ENCODE results near the gene SEPTIN14.
"Not testable (repeated sequence)": the region's sequence is repeated elsewhere in the genome, so short reads cannot be mapped to it uniquely, and the experiment has no call there.

SEPTIN14 gene

GRCh38 chr7:55862652-55863051, at the start of gene SEPTIN14:
Gene SEPTIN14, minus strand, starts transcription at chr7:55862752. Its CDS starts 756 bp downstream, at chr7:55861996.
- DNase-seq: not testable (repeated sequence)

DNA sequence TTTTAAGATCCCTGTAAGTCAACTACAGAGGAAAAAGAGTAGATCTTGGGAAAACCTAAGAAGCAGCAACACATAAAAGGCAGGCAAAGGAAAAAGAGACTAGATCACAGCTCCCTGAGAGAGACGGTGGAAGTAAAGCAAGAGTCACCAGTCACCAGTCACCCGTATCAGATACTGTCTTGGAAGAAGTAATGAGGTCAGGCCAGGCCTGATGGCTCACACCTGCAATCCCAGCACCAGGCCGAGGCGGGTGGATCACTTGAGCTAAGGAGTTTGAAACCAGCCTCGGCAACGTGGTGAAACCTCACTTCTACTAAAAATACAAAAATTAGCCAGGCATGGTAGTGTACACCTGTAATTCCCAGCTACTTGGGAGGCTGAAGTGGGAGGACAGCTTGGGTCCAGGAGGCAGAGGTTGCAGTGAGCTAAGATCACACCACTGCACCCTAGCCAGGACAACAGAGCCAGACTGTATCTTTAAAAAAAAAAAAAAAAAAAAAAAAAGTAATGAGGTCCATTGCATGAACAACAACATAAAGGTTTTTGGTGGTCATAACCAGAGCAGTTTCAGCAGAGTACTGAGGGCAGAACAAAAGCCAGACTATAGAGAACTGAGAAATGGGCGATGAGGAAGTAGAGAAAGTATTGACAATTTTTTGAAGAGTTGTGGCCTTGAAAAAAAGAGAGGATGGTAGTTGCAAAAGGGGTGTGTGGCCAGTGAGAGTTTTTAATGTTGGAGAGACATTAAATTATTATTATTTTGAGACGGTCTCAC, 41.6 kb upstream of the SEPTIN14 start:
- no peak for DNase-seq

DNA sequence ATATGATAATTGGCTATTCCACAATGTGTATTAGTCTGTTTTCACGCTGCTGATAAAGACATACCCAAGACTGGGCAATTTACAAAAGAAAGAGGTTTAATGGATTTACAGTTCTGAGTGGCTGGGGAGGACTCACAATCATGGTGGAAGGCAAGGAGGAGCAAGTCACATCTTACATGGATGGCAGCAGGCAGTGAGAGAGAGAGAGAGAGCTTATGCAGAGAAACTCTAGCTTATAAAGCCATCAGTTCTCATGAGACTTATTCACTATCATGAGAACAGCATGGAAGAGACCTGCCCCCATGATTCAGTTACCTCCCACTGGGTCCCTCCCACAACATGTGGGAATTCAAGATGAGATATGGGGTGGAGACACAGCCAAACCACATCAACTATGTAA, 38.5 kb upstream of the SEPTIN14 start:
- not testable (repeated sequence) for DNase-seq

GRCh38 chr7:55898287-55898686, 35.7 kb upstream of the SEPTIN14 start:
- no peak for DNase-seq

GRCh38 chr7:55895021-55895420, 32.5 kb upstream of the SEPTIN14 start:
- no peak for DNase-seq

- no peak for DNase-seq
Measured at GRCh38 chr7:55893940-55894339, 31.4 kb upstream of the SEPTIN14 start.

- peak; percentile 1 for DNase-seq
Measured at GRCh38 chr7:55888378-55888777, 25.8 kb upstream of the SEPTIN14 start.

GRCh38 chr7:55887821-55888247, 25.3 kb upstream of the SEPTIN14 start:
- DNase-seq: no peak

DNA sequence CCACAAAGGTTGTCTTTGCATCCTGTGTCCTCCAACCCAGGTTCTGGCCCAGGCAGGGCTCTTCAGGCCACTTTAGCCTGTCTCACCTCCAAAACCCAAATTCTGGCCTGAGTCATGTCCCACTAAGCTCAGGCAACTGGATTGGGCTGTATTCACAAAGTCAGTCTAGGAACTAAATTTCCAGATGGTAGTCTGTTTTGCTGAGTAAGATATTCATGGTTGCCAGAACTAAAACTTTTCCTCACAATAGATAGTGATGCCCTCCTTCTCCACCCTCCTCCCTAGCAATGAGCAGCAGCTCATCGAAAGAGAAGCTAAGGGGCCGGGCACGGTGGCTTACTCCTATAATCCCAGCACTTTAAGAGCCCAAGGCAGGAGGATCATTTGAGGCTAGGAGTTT, 21.8 kb upstream of the SEPTIN14 start:
- DNase-seq: no peak

GRCh38 chr7:55878691-55879090, 16.1 kb upstream of the SEPTIN14 start:
- no peak for DNase-seq

DNA sequence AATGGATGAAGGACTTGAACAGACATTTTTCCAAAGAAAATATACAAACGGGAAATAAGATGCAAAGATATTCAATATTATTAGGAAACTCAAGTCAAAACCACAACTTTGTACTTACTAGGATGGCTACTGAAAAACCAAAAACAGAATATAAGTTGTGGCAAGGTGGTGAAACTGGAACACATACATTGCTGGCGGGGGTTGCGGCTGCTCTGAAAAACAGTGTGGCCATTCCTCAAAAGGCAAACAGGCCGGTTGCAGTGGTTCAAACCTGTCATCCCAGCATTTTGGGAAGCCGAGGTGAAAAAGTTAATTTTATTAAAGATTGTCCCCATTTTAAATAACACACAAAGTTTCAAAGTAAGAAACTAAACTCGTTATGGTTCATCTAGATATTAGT, 14.8 kb upstream of the SEPTIN14 start:
- DNase-seq: no peak

DNA sequence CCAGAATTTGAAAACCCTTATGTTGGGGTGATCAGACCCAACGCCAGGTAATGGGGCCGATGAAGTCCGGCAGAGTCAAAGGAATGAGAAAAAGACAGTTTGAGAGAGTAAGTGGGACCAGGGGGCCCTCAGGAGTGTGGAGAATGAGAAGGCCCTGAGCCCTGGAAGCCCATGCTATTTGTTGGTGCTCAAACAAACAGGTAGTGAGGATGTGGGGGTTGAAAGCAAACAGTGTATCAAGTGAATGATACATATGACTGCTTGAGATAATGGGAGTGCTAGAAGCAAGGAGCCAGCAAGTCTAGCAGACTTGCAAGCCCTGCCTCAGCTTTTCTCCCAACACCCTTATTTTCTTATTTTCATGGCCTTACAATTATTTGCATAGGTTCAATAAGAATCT, 11.2 kb upstream of the SEPTIN14 start:
- no peak for DNase-seq

DNA sequence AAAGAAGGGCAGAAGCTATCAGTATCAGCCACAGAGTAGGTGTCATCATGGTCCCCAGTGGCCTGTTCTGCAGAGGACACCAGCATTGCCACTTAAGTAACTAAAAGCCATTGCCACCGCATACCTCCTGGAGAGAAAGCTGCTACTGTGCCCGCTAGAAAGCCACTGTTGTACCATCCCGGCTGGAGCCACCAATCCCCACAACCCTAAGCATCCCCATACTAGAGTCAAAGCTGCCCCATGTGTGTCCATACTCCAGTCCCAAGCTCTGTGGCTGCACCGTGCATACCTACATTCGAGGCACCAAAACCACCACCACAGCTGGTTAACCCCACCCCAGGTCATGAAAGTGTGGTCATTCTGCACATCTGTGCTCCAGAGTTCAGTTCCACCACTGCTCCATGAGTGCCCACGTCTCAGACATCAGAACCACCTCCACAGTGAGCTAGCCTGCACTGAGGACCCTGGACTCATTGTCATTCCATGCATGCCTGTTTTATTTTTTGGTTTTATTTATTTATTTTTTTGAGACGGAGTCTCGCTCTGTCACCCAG, 9.5 kb upstream of the SEPTIN14 start:
- no peak for DNase-seq

GRCh38 chr7:55868989-55869388, 6.4 kb upstream of the SEPTIN14 start:
- DNase-seq: not testable (repeated sequence)

GRCh38 chr7:55845164-55845563, 17.4 kb downstream of the SEPTIN14 start:
- not testable (repeated sequence) for DNase-seq

GRCh38 chr7:55838595-55838994, 24.0 kb downstream of the SEPTIN14 start:
- DNase-seq: no peak

- DNase-seq: no peak
Measured at GRCh38 chr7:55827577-55827976, 35.0 kb downstream of the SEPTIN14 start.

DNA sequence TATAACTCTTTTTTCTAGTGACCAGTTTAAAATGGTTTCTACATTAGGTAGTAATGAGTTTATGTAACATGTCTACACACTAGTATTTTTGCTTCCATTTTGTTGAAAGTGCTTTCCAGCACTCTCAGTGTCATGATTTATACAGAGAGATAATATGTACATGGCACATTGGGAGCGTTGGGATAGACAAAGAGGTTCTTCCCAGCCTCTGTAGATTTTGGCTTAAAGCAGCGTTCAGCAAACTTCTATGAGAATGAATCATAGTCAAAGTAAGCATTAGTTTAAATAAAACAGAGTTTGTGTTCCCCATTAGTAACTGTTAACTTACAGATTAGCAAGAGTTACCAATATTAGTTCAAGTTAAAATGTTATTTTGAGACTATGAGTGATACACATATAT, 43.9 kb downstream of the SEPTIN14 start:
- DNase-seq: no peak

- not testable (repeated sequence) for DNase-seq
Measured at GRCh38 chr7:55797260-55797659, 65.3 kb downstream of the SEPTIN14 start.

GRCh38 chr7:55794527-55794926, 68.0 kb downstream of the SEPTIN14 start:
- DNase-seq: no peak

DNA sequence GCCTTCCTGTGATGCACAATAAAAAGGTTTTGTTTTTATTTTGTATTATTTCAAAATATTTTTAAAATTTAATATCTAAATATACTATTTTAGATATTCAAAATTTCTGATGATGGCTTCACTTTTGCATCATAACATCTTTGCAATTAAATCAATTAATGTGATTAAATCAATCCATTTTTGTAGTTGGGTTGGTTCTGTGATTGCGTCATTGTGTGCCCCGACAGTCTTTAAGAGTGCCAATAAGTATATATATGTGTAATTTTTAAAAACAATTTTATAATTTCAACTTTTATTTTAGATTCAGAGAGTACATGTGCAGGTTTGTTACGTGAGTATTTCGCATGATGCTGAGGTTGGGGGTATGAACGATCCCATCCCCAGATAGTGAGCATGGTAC, 70.5 kb downstream of the SEPTIN14 start:
- no peak for DNase-seq

GRCh38 chr7:55787796-55788195, 74.8 kb downstream of the SEPTIN14 start:
- DNase-seq: no peak

GRCh38 chr7:55786901-55787300, 75.7 kb downstream of the SEPTIN14 start:
- DNase-seq: no peak

DNA sequence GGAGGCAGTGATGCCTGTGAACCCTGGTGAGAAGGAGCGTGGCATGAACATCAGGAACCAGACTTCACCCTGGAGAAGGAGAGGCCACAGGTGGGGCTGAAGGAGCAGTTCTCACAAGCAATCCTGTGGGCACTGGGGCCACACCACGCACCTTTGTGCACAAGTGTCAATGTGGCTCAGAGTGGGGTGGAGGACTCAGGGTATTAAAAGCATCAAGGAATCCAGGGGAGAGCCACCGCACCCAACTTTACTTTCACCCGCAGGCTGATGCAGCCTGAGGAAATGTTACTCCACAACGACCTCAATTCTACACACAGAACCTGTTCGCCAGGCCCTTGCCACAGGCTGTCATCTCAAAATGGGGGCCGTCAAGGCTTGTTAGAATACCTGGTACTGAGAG, 77.1 kb downstream of the SEPTIN14 start:
- not testable (repeated sequence) for DNase-seq

DNA sequence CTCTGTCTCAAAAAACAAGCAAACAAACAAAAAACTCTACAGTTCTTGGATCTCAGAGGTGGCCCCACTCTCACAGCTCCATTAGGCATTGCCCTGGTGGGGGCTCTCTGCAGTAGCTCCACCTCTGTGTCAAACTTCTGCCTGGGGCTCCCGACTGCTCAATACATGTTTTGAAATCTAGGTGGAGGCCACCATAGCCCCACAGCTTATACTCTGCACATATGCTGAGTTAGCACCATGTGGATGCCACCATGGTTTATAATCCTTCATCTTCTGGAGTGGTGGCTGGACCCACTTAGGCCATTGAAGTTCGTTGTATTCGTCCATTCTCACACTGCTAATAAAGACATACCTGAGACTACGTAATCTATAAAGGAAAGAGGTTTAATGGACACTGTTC, 78.4 kb downstream of the SEPTIN14 start:
- no peak for DNase-seq
